RWPE2 (cell line): ENCODE data around the gene PICK1.
A peak's percentile ranks its signal among the peaks of the same experiment; 100 is the strongest.

Source experiments
- ATAC-seq: fragments of 200-7000 bp; cut with Tn5 transposase; 3 replicates; pipeline ENCODE4 v1.9.1; 2021; ENCODE audit warnings: low read depth
- DNase-seq: peaks from one replicate; pipeline ENCODE4 v3.0.0-alpha.2; 2020; ENCODE audit warnings: low spot score
- H3K27ac ChIP-seq: fragments of 450-650 bp; 2 replicates; pipeline ENCODE4 v1.5.1; 2017; ENCODE audit warnings: mild to moderate bottlenecking; ENCODE audit not compliant: poor library complexity, severe bottlenecking
- H3K27me3 ChIP-seq: fragments of 250-450 bp; sonication (Bioruptor Pico); 2 replicates; pipeline ENCODE4 v1.5.1; 2021; ENCODE audit warnings: mild to moderate bottlenecking, moderate library complexity; ENCODE audit not compliant: insufficient read depth, poor library complexity, severe bottlenecking
- H3K36me3 ChIP-seq: fragments of 250-450 bp; sonication (Bioruptor Pico); 2 replicates; pipeline ENCODE4 v1.5.1; 2020; ENCODE audit warnings: low read depth, mild to moderate bottlenecking, moderate library complexity
- H3K4me1 ChIP-seq: fragments of 250-450 bp; sonication (Bioruptor Pico); 2 replicates; pipeline ENCODE4 v1.5.1; 2021; ENCODE audit warnings: mild to moderate bottlenecking, moderate library complexity; ENCODE audit not compliant: insufficient read depth, poor library complexity, severe bottlenecking
- H3K4me3 ChIP-seq: fragments of 250-450 bp; sonication (Bioruptor Pico); 2 replicates; pipeline ENCODE4 v1.5.1; 2021; ENCODE audit warnings: mild to moderate bottlenecking, moderate library complexity; ENCODE audit not compliant: severe bottlenecking
- H3K9me3 ChIP-seq: fragments of 250-450 bp; sonication (Bioruptor Pico); 2 replicates; pipeline ENCODE4 v1.5.1; 2021; ENCODE audit warnings: mild to moderate bottlenecking, moderate library complexity; ENCODE audit not compliant: severe bottlenecking
- CTCF ChIP-seq: fragments of 450-650 bp; IDR thresholded peaks from one replicate; pipeline ENCODE4 v1.5.1; 2017; ENCODE audit warnings: mild to moderate bottlenecking, moderate library complexity; ENCODE audit not compliant: poor library complexity, severe bottlenecking

PICK1 gene

GRCh38 chr22:38103641-38104040, 46.4 kb downstream of the PICK1 start:
- Histone ChIP-seq H3K36me3 (no peaks in the 10 kb centered on the region), H3K9me3 (no peaks in the 10 kb centered on the region), H3K4me3 (no peak overlapping the region), H3K27me3 (no peaks in the 10 kb centered on the region), H3K4me1 (no peaks in the 10 kb centered on the region), H3K27ac (no peak overlapping the region)
- ATAC-seq (no peak), DNase-seq (no peak)
- TF ChIP-seq CTCF, result no peak

GRCh38 chr22:38104084-38104483, 46.9 kb downstream of the PICK1 start:
- TF ChIP-seq CTCF, result no peak
- no peaks in the 10 kb centered on the region for H3K9me3 ChIP-seq
- ATAC-seq, result no peak
- no peak overlapping the region for H3K27ac ChIP-seq
- no peaks in the 10 kb centered on the region for H3K27me3 ChIP-seq
- no peak overlapping the region for H3K4me3 ChIP-seq
- DNase-seq, result peak; percentile 9
- H3K4me1 ChIP-seq, result no peaks in the 10 kb centered on the region
- no peaks in the 10 kb centered on the region for H3K36me3 ChIP-seq

GRCh38 chr22:38106814-38107578, 49.8 kb downstream of the PICK1 start:
- Histone ChIP-seq H3K4me1 (peaks cover 2% of the 10 kb centered on the region), H3K36me3 (no peaks in the 10 kb centered on the region), H3K9me3 (no peaks in the 10 kb centered on the region), H3K27ac (no peak overlapping the region), H3K4me3 (no peak overlapping the region), H3K27me3 (no peaks in the 10 kb centered on the region)
- ATAC-seq, result no peak
- no peak for DNase-seq
- TF ChIP-seq CTCF, result no peak

- DNase-seq (no peak), ATAC-seq (no peak)
- H3K4me3 ChIP-seq, result no peak overlapping the region
- no peak overlapping the region for H3K27ac ChIP-seq
- no peak for TF ChIP-seq CTCF
- H3K9me3 ChIP-seq, result no peaks in the 10 kb centered on the region
- H3K4me1 ChIP-seq, result peaks cover 2% of the 10 kb centered on the region
- no peaks in the 10 kb centered on the region for H3K36me3 ChIP-seq
- no peaks in the 10 kb centered on the region for H3K27me3 ChIP-seq
Measured at GRCh38 chr22:38107692-38108515, 50.7 kb downstream of the PICK1 start.
